Psoas muscle (tissue), 8 donors: ENCODE results near the gene EFCC1. TPM values are rescaled to one million over a fixed set of nuclear protein-coding genes. Genes with fewer than 3 reads are reported as not detected.

Experiments
- ATAC-seq, 4 donors: fragments of 200-7000 bp; cut with Tn5 transposase; one replicate each; pipeline ENCODE4 v1.9.1; 2020; ENCODE audit warnings: moderate library complexity in 3 of 4, mild to moderate bottlenecking in 2 of 4
- DNase-seq, 2 donors: peaks; one replicate each; pipeline ENCODE4 v3.0.0-alpha.2; 2020
- H3K27ac ChIP-seq: fragments of 200-600 bp; one replicate; pipeline ENCODE4 v1.8.0; 2022
- H3K27me3 ChIP-seq, 3 donors: fragments of 200-600 bp in 1 of 3; one replicate each; pipeline versions ENCODE4 v1.6.1 to v1.8.0; 2013 to 2022; ENCODE audit warnings: low read length in 2 of 3, mild to moderate bottlenecking in 2 of 3, moderate library complexity in 1 of 3; ENCODE audit not compliant: insufficient read depth in 3 of 3
- H3K36me3 ChIP-seq, 2 donors: fragments of 200-600 bp in 1 of 2; one replicate each; pipeline versions ENCODE4 v1.6.1 to v1.8.0; 2013 to 2022; ENCODE audit warnings: low read depth in 1 of 2, mild to moderate bottlenecking in 1 of 2, moderate library complexity in 1 of 2; ENCODE audit not compliant: insufficient read depth in 1 of 2
- H3K4me1 ChIP-seq: fragments of 200-600 bp; one replicate; pipeline ENCODE4 v1.8.0; 2022
- H3K4me3 ChIP-seq: fragments of 200-600 bp; one replicate; pipeline ENCODE4 v1.8.0; 2022; ENCODE audit warnings: mild to moderate bottlenecking
- H3K9me3 ChIP-seq: fragments of 200-600 bp; one replicate; pipeline ENCODE4 v1.8.0; 2022
- CTCF ChIP-seq: fragments of 200-600 bp; IDR thresholded peaks from one replicate; pipeline ENCODE4 v1.8.0; 2022; ENCODE audit warnings: antibody characterized with exemption
- WGBS, 3 donors: extraction: QIAGEN DNeasy Blood & Tissue Kit; methylation state at CpG; one replicate each; pipeline versions ENCODE4 v1.1.6 to v1.1.7; 2013; 5-methylcytosine and 5-hydroxymethylcytosine counted together
- intact Hi-C, 2 donors: fragments of 100-400 bp; cut with DNase I; formaldehyde crosslinking; loops; one replicate each; pipeline versions ENCODE4 v1.11.0 to v1.14.2; 2022
- polyA plus RNA-seq, 3 donors: library from polyadenylated mRNA; stranded (reverse); fragments of 200-250 nt; gene quantifications; one replicate each; pipeline ENCODE4 v1.2.3, GENCODE V29; 2013
- total RNA-seq, 4 donors: library from RNA; stranded (reverse); fragmentation: NEBNext Ultra II Directional in 2 of 4; extraction: Animal tissue kit (Norgen Biotek cat#: 25700) in 2 of 4; gene quantifications; one replicate each; pipeline versions ENCODE4 v1.2.1 to v1.2.4, GENCODE V29; 2021 to 2023
- donor health status: healthy with polysubstance abuse.
- donor health status: DM: no; HTN: no; CAD: no; lungs with moderate emphysema.
- donor health status: Bipolar disorder and iron deficiency.
- donor health status: healthy.
- donor health status: DM: yes; HTN: yes; CAD: no.
- donor health status: DM: no; HTN: no; CAD: no.
- donor health status: DM: no; HTN: no; CAD: no.
- donor health status: DM: yes; HTN: yes; CAD: no.

The EFCC1 gene
- total and polyA plus RNA-seq, 7 donors, result 0.11 to 1.5 (median 0.48) TPM

- TF ChIP-seq CTCF, result no peak
- DNase-seq (no peak), ATAC-seq (no peak)
- Histone ChIP-seq H3K36me3 (no peaks in the 10 kb centered on the region), H3K4me3 (no peak overlapping the region), H3K27me3 (peaks cover 0 to 28% (median 0%) of the 10 kb centered on the region in 3 donors), H3K4me1 (no peaks in the 10 kb centered on the region), H3K27ac (no peak overlapping the region), H3K9me3 (peaks cover 4% of the 10 kb centered on the region)
- 93% methylated on average over 6 of the region's 6 CpGs for WGBS, 3 donors
- intact Hi-C loops, result no loop called here
Measured at GRCh38 chr3:129047553-129047839, 46.4 kb downstream of the EFCC1 start.

- Histone ChIP-seq H3K9me3 (peaks cover 4% of the 10 kb centered on the region), H3K4me1 (no peaks in the 10 kb centered on the region), H3K36me3 (no peaks in the 10 kb centered on the region), H3K27ac (no peak overlapping the region), H3K27me3 (peaks cover 0 to 13% (median 0%) of the 10 kb centered on the region in 3 donors), H3K4me3 (no peak overlapping the region)
- no peak for TF ChIP-seq CTCF
- DNase-seq (no peak), ATAC-seq (no peak)
- WGBS, 3 donors, result 88 to 91% (median 89%) methylated on average over 12 of the region's 12 CpGs
- intact Hi-C loops, result loop anchor here (10.0 kb wide), 2 partner anchors 54 to 204 kb away; no protein-coding TSS in a partner anchor
Measured at GRCh38 chr3:129050556-129051295, 49.6 kb downstream of the EFCC1 start.

GRCh38 chr3:129051871-129052340 lies 50.8 kb downstream of the EFCC1 start:
- no peaks in the 10 kb centered on the region for H3K4me1 ChIP-seq
- 44 to 59% (median 48%) methylated on average over 5 of the region's 5 CpGs for WGBS, 3 donors
- no peak overlapping the region for H3K27ac ChIP-seq
- peaks cover 4% of the 10 kb centered on the region for H3K9me3 ChIP-seq
- DNase-seq, result peak in 1 of 2 donors; percentile 64
- ATAC-seq, result no peak
- no peak for TF ChIP-seq CTCF
- peaks cover 0 to 1% (median 0%) of the 10 kb centered on the region in 3 donors for H3K27me3 ChIP-seq
- intact Hi-C loops, result loop anchor here (2.0 to 10.0 kb wide), 3 partner anchors 53 to 203 kb away; no protein-coding TSS in a partner anchor
- H3K36me3 ChIP-seq, result no peaks in the 10 kb centered on the region
- no peak overlapping the region for H3K4me3 ChIP-seq

GRCh38 chr3:129052675-129053074 lies 51.6 kb downstream of the EFCC1 start:
- Histone ChIP-seq H3K27me3 (no peaks in the 10 kb centered on the region), H3K4me1 (no peaks in the 10 kb centered on the region), H3K4me3 (no peak overlapping the region), H3K27ac (no peak overlapping the region), H3K36me3 (no peaks in the 10 kb centered on the region), H3K9me3 (peaks cover 4% of the 10 kb centered on the region)
- ATAC-seq (peak in 2 of 4 donors; percentile 25 to 29), DNase-seq (no peak)
- TF ChIP-seq CTCF, result no peak
- intact Hi-C loops, result loop anchor here (1.0 to 10.0 kb wide), 4 partner anchors 52 to 202 kb away; no protein-coding TSS in a partner anchor
- WGBS, 3 donors, result 67 to 68% (median 68%) methylated on average over 6 of the region's 6 CpGs
